K562 (cell line): ENCODE data around the gene TMEM205. TPM values are rescaled to one million over a fixed set of nuclear protein-coding genes. Genes with fewer than 3 reads are reported as not detected.

ENCODE experiments used
- ATAC-seq: fragments of 200-7000 bp; cut with Tn5 transposase; 3 replicates; pipeline ENCODE4 v1.9.1; 2020; ENCODE audit warnings: moderate library complexity
- BruUV-seq: library from RNA; stranded (reverse); fragments of 400-500 nt; replicated peaks from 2 replicates; lab custom pipeline; 2021; lab: Mats Ljungman, UMichigan
- CTCF ChIA-PET: fragments of 300-600 bp; formaldehyde crosslinking; extraction: SDS; loops from one replicate; lab custom pipeline; 2021; ENCODE audit warnings: low intra/inter-chr PET ratio; lab: Yijun Ruan, JAX
- POLR2A ChIA-PET: fragments of 300-600, 350-650 bp; sonication (Branson Sonifier 250); formaldehyde crosslinking; extraction: SDS; loops from one replicate; lab custom pipeline; 2021; ENCODE audit warnings: antibody characterized with exemption, inconsistent platforms; lab: Yijun Ruan, JAX
- DNase-seq, 4 experiments: peaks; one replicate each; pipeline versions ENCODE4 v3.0.0 to v3.0.0-alpha.2; 2011 to 2018; ENCODE audit warnings: low spot score in 3 of 4, mixed read lengths in 3 of 4; ENCODE audit errors: extremely low read depth in 1 of 4
- FAIRE-seq: peaks from 2 replicates; lab custom pipeline; 2011; peaks lifted over from hg19 to GRCh38; lab: Jason Lieb, UNC
- H2AFZ ChIP-seq: 2 replicates; pipeline ENCODE4 v1.6.0; 2011; ENCODE audit warnings: low read depth, low read length, control low read depth, inconsistent platforms
- H3K27ac ChIP-seq: fragments of 200-600 bp; 3 replicates; pipeline ENCODE4 v1.8.0; 2011; ENCODE audit warnings: low read depth, mild to moderate bottlenecking, control low read depth, inconsistent platforms, low read length, moderate library complexity, mixed read lengths; ENCODE audit errors: extremely low read depth
- H3K27me3 ChIP-seq, 2 experiments: fragments of 300-600 bp in 1 of 2; 2 replicates in 1 of 2; 3 replicates in 1 of 2; pipeline versions ENCODE4 v1.6.0 to v1.8.0; 2011; ENCODE audit warnings: inconsistent platforms in 2 of 2, low read length in 2 of 2, mild to moderate bottlenecking in 1 of 2, mixed read lengths in 1 of 2, moderate library complexity in 1 of 2; ENCODE audit not compliant: control insufficient read depth in 2 of 2, insufficient read depth in 2 of 2
- H3K36me3 ChIP-seq: fragments of 300-600 bp; 3 replicates; pipeline ENCODE4 v1.8.0; 2011; ENCODE audit warnings: mild to moderate bottlenecking, low read length, inconsistent platforms; ENCODE audit not compliant: control insufficient read depth, insufficient read depth
- H3K4me1 ChIP-seq, 2 experiments: fragments of 200-600 bp in 1 of 2; replicated peaks in 1 of 2; 2 replicates in 1 of 2; 3 replicates in 1 of 2; pipeline versions ENCODE4 v1.5.1 to v1.8.0; 2011; ENCODE audit warnings: inconsistent platforms in 2 of 2, low read length in 2 of 2, mild to moderate bottlenecking in 1 of 2, mixed read lengths in 1 of 2, moderate library complexity in 1 of 2; ENCODE audit not compliant: control insufficient read depth in 2 of 2, insufficient read depth in 2 of 2
- H3K4me2 ChIP-seq: 2 replicates; pipeline ENCODE4 v1.6.1; 2011; ENCODE audit warnings: low read length, control low read depth, inconsistent platforms, mixed read lengths; ENCODE audit not compliant: insufficient read depth
- H3K4me3 ChIP-seq: fragments of 200-600 bp; sonication (generic), shearing (Covaris generic); 2 replicates; pipeline ENCODE4 v1.5.1; 2016; ENCODE audit warnings: control low read depth, inconsistent platforms
- H3K79me2 ChIP-seq: fragments of 200-600 bp; 3 replicates; pipeline ENCODE4 v1.8.0; 2011; ENCODE audit warnings: low read length, inconsistent platforms; ENCODE audit not compliant: control insufficient read depth, insufficient read depth
- H3K9ac ChIP-seq, 2 experiments: 2 replicates each; pipeline versions ENCODE4 v1.6.0 to v1.6.1; 2011; ENCODE audit warnings: low read depth in 2 of 2, low read length in 2 of 2, control low read depth in 1 of 2, inconsistent platforms in 1 of 2, mild to moderate bottlenecking in 1 of 2, mixed read lengths in 1 of 2; ENCODE audit not compliant: insufficient read depth in 1 of 2
- H3K9me1 ChIP-seq: one replicate; pipeline ENCODE4 v1.6.0; 2011; ENCODE audit warnings: inconsistent platforms, mild to moderate bottlenecking, low read length, moderate library complexity; ENCODE audit not compliant: control insufficient read depth, insufficient read depth
- H3K9me3 ChIP-seq: replicated peaks from 2 replicates; pipeline ENCODE4 v1.5.1; 2011; ENCODE audit warnings: low read depth, low read length, inconsistent platforms; ENCODE audit not compliant: control insufficient read depth, insufficient read depth
- H4K20me1 ChIP-seq: replicated peaks from 2 replicates; pipeline ENCODE4 v1.6.1; 2011; ENCODE audit warnings: low read length, inconsistent platforms, mixed read lengths; ENCODE audit not compliant: control insufficient read depth, insufficient read depth
- ARID1B ChIP-seq: fragments of 450-650 bp; IDR thresholded peaks from 2 replicates; pipeline ENCODE4 v1.6.1; 2016; ENCODE audit warnings: antibody characterized with exemption, mild to moderate bottlenecking, inconsistent platforms
- ATF7 ChIP-seq: fragments of 450-650 bp; IDR thresholded peaks from 2 replicates; pipeline ENCODE4 v1.7.1; 2014; ENCODE audit warnings: mild to moderate bottlenecking, moderate library complexity
- CBX1 ChIP-seq: sonication (generic); IDR thresholded peaks from 2 replicates; pipeline ENCODE4 v1.6.1; 2016; ENCODE audit warnings: antibody characterized with exemption, low read depth, mild to moderate bottlenecking
- CHCHD3 ChIP-seq: fragments of 250-450 bp; sonication (Bioruptor Pico); IDR thresholded peaks from 2 replicates; pipeline ENCODE4 v2.1.2; 2022; ENCODE audit warnings: mild to moderate bottlenecking
- MBD2 ChIP-seq: sonication (generic); IDR thresholded peaks from 2 replicates; pipeline ENCODE4 v1.6.1; 2016; ENCODE audit warnings: low read depth, borderline replicate concordance
- NRF1 ChIP-seq, 2 experiments: fragments of 450-650 bp; IDR thresholded peaks in 1 of 2; conservative IDR thresholded peaks in 1 of 2; 2 replicates each; pipeline ENCODE4 v1.6.1; 2014; ENCODE audit warnings: mild to moderate bottlenecking in 2 of 2
- SIN3A ChIP-seq, 2 experiments: fragments of 150-350 bp in 1 of 2; IDR thresholded peaks; 2 replicates each; pipeline ENCODE4 v1.6.1; 2011 to 2016; ENCODE audit warnings: borderline replicate concordance in 2 of 2, low read depth in 2 of 2, low read length in 2 of 2, mild to moderate bottlenecking in 2 of 2, moderate library complexity in 2 of 2; ENCODE audit not compliant: control insufficient read depth in 1 of 2
- SMARCC2 ChIP-seq: fragments of 450-650 bp; IDR thresholded peaks from 2 replicates; pipeline ENCODE4 v1.6.1; 2017; ENCODE audit warnings: antibody characterized with exemption, moderate library complexity, mild to moderate bottlenecking, low read depth
- ZNF263 ChIP-seq: sonication (generic); formaldehyde crosslinking; IDR thresholded peaks from 2 replicates; pipeline ENCODE4 v1.8.0; 2022; ENCODE audit warnings: mild to moderate bottlenecking, missing genetic modification reagents, borderline replicate concordance
- ZSCAN29 ChIP-seq: fragments of 450-650 bp; IDR thresholded peaks from 2 replicates; pipeline ENCODE4 v1.6.1; 2017
- WGBS: fragments of 100-300 bp; shearing (Covaris generic); methylation state at CpG from one replicate; pipeline ENCODE4 v1.1.6; 2016; ENCODE audit warnings: low coverage, mixed read lengths; ENCODE audit not compliant: insufficient coverage; ENCODE audit errors: missing lambda C conversion rate; 5-methylcytosine and 5-hydroxymethylcytosine counted together
- in situ Hi-C: fragments of 300-500 bp; cut with MboI; formaldehyde crosslinking; loops from 4 replicates; pipeline ENCODE4 v1.15.0; 2018; ENCODE audit warnings: inconsistent platforms, mixed read lengths
- intact Hi-C: fragments of 100-400 bp; cut with micrococcal nuclease; formaldehyde crosslinking; loops from 2 replicates; pipeline ENCODE4 v1.14.2; 2022
- polyA plus RNA-seq, 8 experiments: library from polyadenylated mRNA; depleted of rRNA in 4 of 8; stranded (reverse) in 5 of 8; unstranded in 3 of 8; fragments of >200 nt; fragmentation: Nextera tagmentation in 2 of 8; fragmentation: Illumina TruSeq in 1 of 8; extraction: Ambion mirVana in 2 of 8; extraction: Trizol in 1 of 8; gene quantifications; 2 replicates each; pipeline versions ENCODE4 v1.2.1 to v1.2.3, GENCODE V29; 2011 to 2014; ENCODE audit warnings: inconsistent platforms in 1 of 8, missing spikeins in 1 of 8
- total RNA-seq, 7 experiments: library from RNA; depleted of rRNA in 6 of 7; stranded (reverse); fragments of >200 nt in 6 of 7; fragmentation: Illumina TruSeq in 2 of 7; extraction: Trizol in 2 of 7; gene quantifications; 2 replicates each; pipeline versions ENCODE4 v1.2.1 to v1.2.3, GENCODE V29; 2011 to 2021; ENCODE audit warnings: low replicate concordance in 1 of 7
- TF ChIP-seq, protein P1 (sequence below): sonication (generic); formaldehyde crosslinking; IDR thresholded peaks from 2 replicates; pipeline ENCODE4 v1.8.1; 2023; ENCODE audit warnings: mild to moderate bottlenecking, missing genetic modification reagents

TMEM205 gene
- total and polyA plus RNA-seq, 9 of the 15 experiments (the other 6 are each of a cell fraction or from before 2014, with no cell fraction given): 21.3 to 81.5 (median 44.1) TPM

DNA sequence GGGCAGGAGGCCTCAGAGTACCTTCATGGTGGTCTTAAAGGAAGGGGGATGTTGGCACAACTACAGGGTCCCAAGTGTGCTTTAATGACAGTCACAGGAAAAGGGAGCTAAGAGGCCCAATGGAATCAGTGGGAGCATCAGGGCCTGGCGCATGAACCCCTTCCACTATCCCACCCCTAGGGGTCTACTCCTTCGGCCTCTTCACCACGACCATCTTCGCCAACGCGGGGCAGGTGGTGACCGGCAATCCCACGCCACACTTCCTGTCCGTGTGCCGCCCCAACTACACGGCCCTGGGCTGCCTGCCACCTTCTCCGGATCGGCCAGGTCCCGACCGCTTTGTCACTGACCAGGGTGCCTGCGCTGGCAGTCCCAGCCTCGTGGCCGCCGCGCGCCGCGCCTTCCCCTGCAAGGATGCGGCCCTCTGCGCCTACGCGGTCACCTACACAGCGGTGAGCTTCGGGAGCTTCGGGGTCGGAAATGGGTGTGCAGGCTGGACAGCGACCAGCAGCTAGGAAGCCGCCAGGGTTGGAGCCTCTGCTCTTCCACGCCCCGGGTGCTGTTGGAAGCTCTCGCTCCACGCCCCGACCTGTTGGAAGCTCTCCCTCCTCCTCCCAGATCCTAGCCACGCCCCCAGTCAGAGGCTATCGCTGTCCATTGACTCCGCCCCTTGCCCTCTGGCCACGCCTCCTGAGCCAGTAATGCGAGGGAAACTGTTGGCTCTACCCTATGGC, 15.1 kb upstream of the TMEM205 start:
- no peaks in the 10 kb centered on the region for H3K27me3 ChIP-seq
- peak; percentile 98 for FAIRE-seq
- intact Hi-C loops (no loop called here), in situ Hi-C loops (no loop called here)
- H3K27ac ChIP-seq: no peak overlapping the region
- no peaks in the 10 kb centered on the region; the same call in 1 of the 2 replicates for H4K20me1 ChIP-seq
- H3K36me3 ChIP-seq: peaks cover 4% of the 10 kb centered on the region; the same call in 1 of the 3 replicates
- peaks cover 11 to 49% of the 10 kb centered on the region in 2 experiments; a peak in 4 of 5 replicates for H3K4me1 ChIP-seq
- DNase-seq: peak; percentile 92 to 93 (median 92)
- POLR2A ChIA-PET: interaction anchor here (0.6 to 4.4 kb wide), 8 partner anchors 9 to 1700 kb away, joined by 3 to 36 read pairs (median 4); partner anchors contain the start of genes CCDC159, SWSAP1 and TMEM205
- no peaks in the 10 kb centered on the region for H3K79me2 ChIP-seq
- WGBS: 31% methylated on average over 33 of the region's 43 CpGs
- H3K4me2 ChIP-seq: peak overlapping the region; percentile 34
- CTCF ChIA-PET: no interaction called here
- peaks cover 4% of the 10 kb centered on the region for H3K9me1 ChIP-seq
- no peak overlapping the region for H3K4me3 ChIP-seq
- ATAC-seq: peak; percentile 97
- no peaks in the 10 kb centered on the region for H3K9me3 ChIP-seq
- no TSS peak for BruUV-seq
- peak overlapping the region; percentile 12 for H2AFZ ChIP-seq
- H3K9ac ChIP-seq: peak overlapping the region in 1 of 2 experiments; percentile 88; a peak in 2 of 4 replicates
- TF ChIP-seq ZNF263 (CRISPR knock-in tag) (peak; percentile 70; the same call in 1 of the 2 replicates), CHCHD3 (CRISPR knock-in tag) (no peak), SIN3A (IDR thresholded peaks at IDR 0.05; ENCODE audit: borderline replicate concordance in 2 of 2, control insufficient read depth in 1 of 2, low read depth in 2 of 2, low read length in 2 of 2) (peak in 1 of 2 experiments; percentile 51; a peak in 1 of 4 replicates), ZSCAN29 (peak; percentile 76), SMARCC2 (no peak), CBX1 (no peak), ARID1B (no peak), MBD2 (no peak), ATF7 (0 out of 2 replicates have a peak, but pooled peaks have one; percentile 13), NRF1 (conservative IDR thresholded peaks at IDR 0.05 in 1 of 2, IDR thresholded peaks at IDR 0.05 in 1 of 2) (peak; percentile 48 to 65; a peak in 3 of 4 replicates)
- TF ChIP-seq, protein P1, sequence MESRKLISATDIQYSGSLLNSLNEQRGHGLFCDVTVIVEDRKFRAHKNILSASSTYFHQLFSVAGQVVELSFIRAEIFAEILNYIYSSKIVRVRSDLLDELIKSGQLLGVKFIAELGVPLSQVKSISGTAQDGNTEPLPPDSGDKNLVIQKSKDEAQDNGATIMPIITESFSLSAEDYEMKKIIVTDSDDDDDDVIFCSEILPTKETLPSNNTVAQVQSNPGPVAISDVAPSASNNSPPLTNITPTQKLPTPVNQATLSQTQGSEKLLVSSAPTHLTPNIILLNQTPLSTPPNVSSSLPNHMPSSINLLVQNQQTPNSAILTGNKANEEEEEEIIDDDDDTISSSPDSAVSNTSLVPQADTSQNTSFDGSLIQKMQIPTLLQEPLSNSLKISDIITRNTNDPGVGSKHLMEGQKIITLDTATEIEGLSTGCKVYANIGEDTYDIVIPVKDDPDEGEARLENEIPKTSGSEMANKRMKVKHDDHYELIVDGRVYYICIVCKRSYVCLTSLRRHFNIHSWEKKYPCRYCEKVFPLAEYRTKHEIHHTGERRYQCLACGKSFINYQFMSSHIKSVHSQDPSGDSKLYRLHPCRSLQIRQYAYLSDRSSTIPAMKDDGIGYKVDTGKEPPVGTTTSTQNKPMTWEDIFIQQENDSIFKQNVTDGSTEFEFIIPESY (CRISPR knock-in tag): peak; percentile 100
